HG03135 (cell line): ENCODE data around the gene MATCAP1.

Experiments
- ATAC-seq: cut with Tn5 transposase; IDR thresholded peaks from one replicate; pipeline ENCODE4 v1.9.1; 2021; ENCODE audit warnings: mild to moderate bottlenecking, moderate library complexity; ENCODE audit not compliant: unreplicated experiment

MATCAP1 gene

DNA sequence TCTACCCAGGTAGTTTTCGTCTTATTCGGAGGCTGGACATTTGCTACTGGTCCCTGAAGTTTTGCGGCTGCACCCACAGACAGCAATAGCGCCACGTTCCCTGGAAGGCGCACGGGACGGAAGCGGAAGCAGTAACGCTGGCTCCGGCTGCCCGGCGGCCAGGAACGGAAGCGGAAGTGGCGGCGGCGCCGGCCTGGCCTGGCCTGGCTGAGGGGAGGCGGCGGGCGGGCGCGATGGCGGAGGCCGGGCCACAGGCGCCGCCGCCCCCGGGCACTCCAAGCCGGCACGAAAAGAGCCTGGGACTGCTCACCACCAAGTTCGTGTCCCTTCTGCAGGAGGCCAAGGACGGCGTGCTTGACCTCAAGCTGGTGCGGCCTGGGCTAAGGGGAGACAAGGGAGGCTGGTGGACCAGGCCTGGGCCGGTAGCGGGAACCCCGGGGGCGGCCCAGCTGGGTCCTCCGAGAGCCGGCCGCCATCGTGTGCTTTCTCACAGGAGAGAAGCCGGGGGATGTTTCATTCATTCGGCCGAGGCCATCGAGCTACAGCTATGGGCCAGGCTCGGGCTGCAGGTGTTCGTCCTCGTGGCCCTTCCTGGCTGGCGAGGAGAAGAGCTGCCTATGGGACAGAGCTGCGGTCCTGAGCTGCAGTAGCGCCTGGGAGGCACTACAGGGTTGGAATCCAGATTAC lies 8.4 kb upstream of the MATCAP1 start, which contains the start of gene E2F4:
E2F4 (plus strand) TSS at position 161 of the 687 bp plus-strand sequence; CDS start at position 234, 73 bp downstream.
- peak; percentile 87 for ATAC-seq

DNA sequence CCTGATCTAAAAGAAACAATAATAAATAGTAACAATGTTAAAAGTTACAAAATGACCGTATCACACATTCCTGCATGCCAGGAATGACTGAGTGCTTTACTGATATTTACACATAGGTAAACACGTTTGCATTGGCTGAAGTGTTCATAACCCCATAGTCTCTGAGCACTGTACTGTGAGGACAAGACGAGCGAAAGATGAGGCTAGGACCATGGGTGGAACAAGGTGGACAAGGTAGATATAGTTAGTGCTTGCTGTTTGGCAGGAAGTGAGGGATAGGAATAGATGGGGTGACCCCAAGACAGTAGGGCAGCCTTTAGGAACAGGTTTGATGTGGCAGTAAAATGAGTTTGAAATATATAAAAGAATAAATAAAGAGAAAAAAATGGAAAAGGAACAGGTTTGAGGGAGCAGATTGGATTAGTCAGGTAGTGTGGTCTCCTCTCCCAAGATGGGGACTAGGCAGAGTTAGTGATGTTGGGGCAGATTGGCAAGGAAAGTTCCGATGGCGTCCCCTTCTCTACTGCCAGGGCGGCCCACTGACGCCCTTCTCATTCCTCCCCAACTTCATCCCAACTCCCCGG lies 7.7 kb upstream of the MATCAP1 start:
- no peak for ATAC-seq

GRCh38 chr16:67190448-67191399 lies 7.0 kb upstream of the MATCAP1 start:
- no peak for ATAC-seq

- no peak for ATAC-seq
Observed at GRCh38 chr16:67190041-67190440, 6.3 kb upstream of the MATCAP1 start, which contains the start of gene EXOC3L1. Gene EXOC3L1 (minus strand): TSS chr16:67190136. CDS start chr16:67189676, 460 bp downstream.

DNA sequence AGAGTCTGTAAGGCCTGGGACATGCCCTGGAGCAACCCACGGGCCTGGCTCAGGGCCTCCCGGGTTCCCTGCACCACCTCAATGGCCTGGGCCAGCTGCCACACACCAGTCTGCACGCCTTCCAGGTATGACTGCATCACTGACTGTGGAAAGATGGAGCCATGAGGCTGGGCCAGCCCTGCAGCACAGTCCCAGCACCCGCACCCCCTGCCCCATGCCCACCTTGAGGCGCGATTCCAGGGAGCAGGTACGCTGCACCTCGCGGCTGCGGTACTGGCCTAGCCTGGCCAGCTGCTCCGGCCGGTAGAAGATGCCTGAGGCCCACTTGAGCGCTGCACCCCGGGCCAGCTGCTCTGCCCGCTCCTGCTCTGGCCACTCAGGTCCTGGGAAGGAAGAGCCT lies 5.0 kb upstream of the MATCAP1 start:
- ATAC-seq, result no peak

DNA sequence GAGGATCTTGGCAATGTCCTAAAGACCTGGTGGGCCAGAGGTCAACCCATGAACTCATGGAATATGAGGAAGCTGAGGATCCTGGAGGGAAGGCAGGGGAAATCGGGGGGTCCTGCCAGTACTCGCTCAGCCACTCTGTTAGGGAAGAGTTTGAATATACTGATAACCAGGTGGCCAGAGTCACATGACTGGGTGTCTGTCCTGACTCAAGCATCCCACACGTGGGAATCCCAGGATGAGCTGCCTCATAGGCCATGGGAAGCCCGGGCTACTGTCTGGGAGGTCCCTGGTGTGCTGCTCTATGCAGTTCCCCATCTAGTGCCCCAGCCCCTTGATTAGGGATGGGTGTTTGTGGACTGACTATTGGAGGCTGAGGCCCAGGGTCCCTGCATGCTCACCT lies 4.6 kb upstream of the MATCAP1 start:
- ATAC-seq, result no peak

DNA sequence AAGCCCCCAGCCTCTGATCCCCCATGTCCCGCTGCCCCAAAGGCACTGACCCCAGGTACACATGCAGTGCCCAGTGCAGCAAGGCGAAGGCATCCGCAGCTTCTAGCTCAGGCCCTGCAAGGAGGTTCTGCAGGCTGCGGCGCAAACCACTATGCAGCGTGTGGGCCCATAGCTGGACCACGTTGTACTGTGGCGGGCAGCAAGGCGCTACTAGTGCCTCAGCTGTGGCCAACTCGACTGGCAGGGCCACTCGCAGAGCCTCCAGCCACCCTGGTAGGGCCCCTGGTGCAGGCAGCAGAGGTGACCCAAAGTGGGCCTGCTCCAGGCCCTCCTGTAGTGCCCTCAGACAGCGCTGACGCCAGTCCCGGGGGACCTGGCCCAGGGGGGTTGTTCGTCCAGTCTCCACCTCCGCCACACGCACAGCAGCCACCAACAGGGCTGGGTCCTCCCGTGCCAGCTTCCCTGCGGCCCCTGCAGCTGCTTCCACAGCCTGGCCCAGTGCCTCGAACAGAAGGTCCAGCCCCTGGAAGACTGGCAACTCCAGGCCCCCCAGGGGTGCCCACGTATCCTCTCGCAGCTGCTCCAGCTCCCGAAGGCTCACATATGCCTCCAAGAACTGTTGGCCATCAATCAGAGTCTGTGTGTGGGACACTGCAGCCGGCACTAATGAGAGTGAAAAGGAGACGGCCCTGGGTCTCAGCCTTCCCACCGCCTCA lies 3.6 kb upstream of the MATCAP1 start:
- no peak for ATAC-seq

DNA sequence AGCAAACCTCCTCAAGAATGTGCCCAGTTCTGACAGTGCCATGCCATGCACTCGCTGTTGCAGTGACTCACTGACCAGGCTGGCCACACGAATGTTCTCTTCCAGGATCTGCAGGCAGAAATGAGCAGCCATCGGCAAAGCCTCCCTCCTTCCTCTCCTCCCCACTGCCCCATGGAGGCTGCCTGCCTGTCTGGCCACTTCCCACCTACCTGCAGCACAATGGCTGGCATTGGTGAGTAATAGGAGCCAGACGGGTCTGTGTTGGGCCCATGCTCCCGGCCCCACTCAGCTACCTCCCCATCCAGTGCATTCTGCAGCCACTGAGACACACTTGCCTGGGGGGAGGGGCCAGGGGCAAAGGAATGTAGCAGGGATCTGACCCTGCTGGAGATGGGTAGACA lies 2.8 kb upstream of the MATCAP1 start:
- ATAC-seq, result no peak

DNA sequence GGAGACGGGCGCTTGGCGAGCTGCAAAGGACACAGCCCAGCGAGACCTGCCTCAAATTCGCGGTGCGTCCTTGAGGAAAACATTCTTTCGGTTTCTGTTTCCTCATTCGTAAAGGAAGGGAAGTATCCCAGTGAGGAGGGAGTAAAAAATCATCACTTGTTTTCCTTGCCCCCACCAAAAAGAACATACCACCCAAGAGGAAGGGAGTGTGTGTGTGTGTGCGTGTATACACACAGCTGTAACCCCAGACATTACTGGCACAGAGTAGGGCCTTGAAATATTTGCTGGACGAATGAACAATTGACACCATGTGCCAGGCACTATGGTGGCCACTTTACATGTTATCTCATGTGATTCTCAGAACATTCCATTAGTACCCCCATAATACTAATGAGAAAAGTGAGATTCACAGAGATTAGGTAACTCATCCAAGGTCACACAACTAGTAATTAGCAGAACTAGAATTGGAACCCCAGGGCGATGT lies 1.9 kb upstream of the MATCAP1 start:
- ATAC-seq, result no peak

DNA sequence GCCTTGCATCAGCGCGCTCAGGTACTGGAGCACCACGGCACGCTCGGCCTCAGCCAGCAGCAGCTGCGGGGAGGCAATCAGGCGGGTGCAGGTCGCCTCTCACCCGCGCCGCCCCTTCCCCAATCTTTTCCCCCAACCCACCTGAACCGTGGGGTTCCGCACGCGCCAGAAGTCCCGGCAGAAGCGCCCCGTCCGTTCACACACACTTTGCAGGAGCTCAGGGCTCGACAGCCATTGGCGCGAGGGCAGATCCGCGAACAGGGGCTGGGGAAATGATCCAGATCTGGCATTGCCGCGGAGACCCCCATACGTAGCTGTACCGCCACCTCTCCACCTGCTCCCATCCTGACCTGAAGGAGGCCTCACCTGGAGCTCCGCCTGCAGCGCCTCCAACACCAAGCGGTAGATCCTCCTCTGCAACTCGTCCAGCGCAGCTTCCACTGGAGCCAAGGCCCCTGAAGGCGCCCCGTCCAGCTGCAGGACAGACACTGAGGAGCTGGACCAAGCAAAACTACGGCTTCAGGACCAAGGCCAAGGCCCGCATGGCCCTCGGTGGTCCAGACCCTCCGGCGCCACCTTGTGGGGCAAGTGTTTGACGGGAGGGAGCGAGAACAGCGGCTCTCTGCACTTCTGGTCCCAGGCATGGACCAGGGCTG lies 1.4 kb upstream of the MATCAP1 start:
- ATAC-seq, result no peak

- peak; percentile 8 for ATAC-seq
Observed at GRCh38 chr16:67184453-67184994, 761 bp upstream of the MATCAP1 start.

DNA sequence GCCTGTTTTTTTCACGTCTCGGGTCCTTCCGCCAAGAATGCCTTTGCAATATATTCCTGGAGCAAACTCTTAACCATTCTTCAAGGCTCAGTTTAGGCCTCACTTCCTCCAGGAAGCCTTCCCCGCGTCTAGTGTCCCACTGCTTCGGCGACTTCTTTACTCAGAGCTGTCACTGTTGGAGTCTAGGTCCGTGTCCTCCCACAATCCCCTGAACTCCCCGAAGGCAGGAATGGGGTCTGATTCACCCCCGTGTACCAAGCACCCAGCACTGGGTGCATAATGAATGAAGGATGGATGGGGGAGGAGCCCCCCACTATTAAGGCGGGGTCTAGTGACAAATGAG lies 508 bp downstream of the MATCAP1 start:
- ATAC-seq, result no peak

GRCh38 chr16:67182288-67182687 lies 1.5 kb downstream of the MATCAP1 start:
- no peak for ATAC-seq

DNA sequence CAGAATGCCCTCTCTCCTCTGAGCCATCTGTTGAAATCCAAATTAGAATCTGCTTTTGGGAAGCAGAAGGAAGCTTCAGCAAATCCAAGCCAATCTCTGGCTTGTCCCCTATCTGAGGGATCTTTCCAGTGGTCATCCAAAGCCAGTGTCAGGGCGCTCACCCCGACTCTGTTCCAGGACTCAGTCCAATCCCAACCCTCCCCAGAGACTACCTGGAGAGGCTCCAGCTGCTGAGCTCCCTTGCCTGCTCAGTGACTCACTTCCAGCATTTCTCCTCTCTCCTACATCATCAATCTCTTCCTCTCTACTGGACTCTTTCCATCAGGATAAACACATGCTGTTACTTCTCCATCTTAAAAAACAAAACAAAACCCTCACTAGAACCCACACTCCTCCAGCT lies 2.4 kb downstream of the MATCAP1 start:
- no peak for ATAC-seq

DNA sequence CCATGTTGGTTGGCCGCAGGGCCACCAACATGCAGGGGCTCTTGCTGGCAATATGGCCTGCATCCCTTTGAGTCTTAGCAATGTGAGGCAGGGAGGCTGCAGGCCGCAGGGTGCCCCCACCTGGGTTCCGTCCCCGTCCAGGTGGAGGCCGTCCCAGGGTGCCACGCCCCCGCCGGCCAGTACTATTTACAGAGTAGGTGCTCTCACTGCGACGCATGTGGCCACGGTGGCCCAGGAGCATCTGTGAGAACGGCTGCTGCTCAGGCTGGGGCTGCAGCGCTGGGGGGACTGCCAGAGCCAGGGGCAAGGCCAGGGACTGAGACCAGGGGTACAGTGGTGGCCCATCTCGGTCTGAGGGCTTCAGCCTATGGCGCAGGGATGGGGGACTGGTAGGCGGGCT lies 3.6 kb downstream of the MATCAP1 start:
- no peak for ATAC-seq

- ATAC-seq, result no peak
Observed at GRCh38 chr16:67179421-67180080, 4.2 kb downstream of the MATCAP1 start.

- ATAC-seq, result no peak
Observed at GRCh38 chr16:67177743-67178699, 5.7 kb downstream of the MATCAP1 start.

DNA sequence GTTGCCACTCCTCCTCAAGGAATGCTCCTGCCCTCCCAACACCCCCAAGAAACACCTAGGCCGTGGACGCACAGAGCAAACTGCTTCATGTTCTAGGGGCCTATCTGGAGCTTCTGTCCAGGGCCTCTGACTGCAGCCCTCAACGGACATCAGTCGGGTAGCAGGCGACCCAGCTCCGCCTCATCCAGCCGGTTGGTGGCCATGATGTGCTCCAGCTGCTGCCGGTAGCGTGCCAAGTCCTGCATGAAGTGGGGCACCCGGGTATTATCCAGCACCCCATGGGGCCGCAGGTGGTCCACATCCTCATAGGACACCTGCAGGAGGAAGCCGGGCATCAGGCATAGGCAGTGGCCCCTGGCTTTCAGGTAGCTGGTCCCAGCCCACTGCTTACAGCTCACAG lies 7.1 kb downstream of the MATCAP1 start:
- ATAC-seq, result no peak
